Thyroid gland (tissue), 4 donors: Measurements from ENCODE around the gene GFOD2. TPM values are rescaled to one million over a fixed set of nuclear protein-coding genes. Genes with fewer than 3 reads are reported as not detected.

Source experiments
- DNase-seq, 2 donors: peaks; one replicate each; pipeline ENCODE4 v3.0.0-alpha.2; 2019
- H3K27ac ChIP-seq, 3 donors: fragments of 200-600 bp; sonication (generic); 1 replicate in 2 of 3; 2 replicates in 1 of 3; pipeline ENCODE4 v1.5.1; 2016 to 2019; ENCODE audit warnings: mild to moderate bottlenecking in 1 of 3, moderate library complexity in 1 of 3
- H3K27me3 ChIP-seq: fragments of 200-600 bp; sonication (generic); one replicate; pipeline ENCODE4 v1.5.1; 2019
- H3K36me3 ChIP-seq, 2 donors: fragments of 200-600 bp; sonication (generic); one replicate each; pipeline ENCODE4 v1.5.1; 2016 to 2019
- H3K4me1 ChIP-seq, 2 donors: fragments of 200-600 bp; sonication (generic); one replicate each; pipeline ENCODE4 v1.5.1; 2017 to 2019
- H3K4me3 ChIP-seq, 3 donors: fragments of 200-600 bp; sonication (generic); replicated peaks in 1 of 3; 1 replicate in 2 of 3; 2 replicates in 1 of 3; pipeline ENCODE4 v1.5.1; 2016; ENCODE audit warnings: mild to moderate bottlenecking in 1 of 3
- H3K9me3 ChIP-seq: fragments of 200-600 bp; sonication (generic); one replicate; pipeline ENCODE4 v1.5.1; 2017
- CTCF ChIP-seq, 6 experiments: fragments of 200-600 bp in 3 of 6; fragments of 450-650 bp in 3 of 6; sonication (generic) in 3 of 6; IDR thresholded peaks; one replicate each; pipeline ENCODE4 v1.5.1; 2016 to 2019; ENCODE audit warnings: antibody characterized with exemption in 6 of 6, mild to moderate bottlenecking in 2 of 6, inconsistent platforms in 1 of 6, moderate library complexity in 1 of 6
- POLR2A ChIP-seq, 2 donors: fragments of 450-650 bp; IDR thresholded peaks; one replicate each; pipeline ENCODE4 v1.6.1; 2017; ENCODE audit warnings: antibody characterized with exemption in 2 of 2, mild to moderate bottlenecking in 2 of 2, moderate library complexity in 1 of 2
- whole genome bisulfite sequencing, 2 donors: methylation state at CpG; one replicate each; pipeline ENCODE4 v1.1.5; 2017; 5-methylcytosine and 5-hydroxymethylcytosine counted together
- intact Hi-C: fragments of 100-400 bp; cut with DNase I; formaldehyde crosslinking; loops from one replicate; pipeline ENCODE4 v1.15.1; 2023
- total RNA-seq, 4 donors: library from RNA; depleted of rRNA; stranded (reverse); fragments of >200 nt; gene quantifications; one replicate each; pipeline ENCODE4 v1.2.3, GENCODE V29; 2016

Gene GFOD2
- total RNA-seq, 4 donors from 2014 or later, result 10.9 to 27.5 (median 23.7) TPM

DNA sequence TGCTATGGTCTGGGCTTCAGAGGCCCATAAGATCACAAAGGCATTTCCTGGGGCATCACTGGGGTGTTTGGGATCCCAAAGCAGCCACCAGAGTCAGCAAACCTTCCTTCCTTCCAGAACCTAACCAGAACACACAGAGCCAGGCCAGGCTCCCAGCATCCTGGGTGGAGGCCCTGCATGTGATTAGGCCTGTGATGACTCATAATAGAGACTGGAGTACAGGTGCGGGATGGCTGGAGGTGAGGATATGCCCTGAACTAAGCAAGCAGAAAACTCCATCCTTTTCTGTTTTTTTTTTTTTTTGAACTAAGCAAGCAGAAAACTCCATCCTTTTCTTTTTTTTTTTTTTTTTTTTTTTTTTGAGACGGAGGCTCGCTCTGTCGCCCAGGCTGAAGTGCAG, 17.7 kb upstream of the GFOD2 start:
- peaks cover 0 to 4% of the 10 kb centered on the region in 2 donors for H3K36me3 ChIP-seq
- H3K4me3 ChIP-seq, result no peak overlapping the region
- no peak for DNase-seq
- H3K27ac ChIP-seq, result no peak overlapping the region
- peaks cover 6 to 9% of the 10 kb centered on the region in 2 donors for H3K4me1 ChIP-seq
- H3K9me3 ChIP-seq, result no peaks in the 10 kb centered on the region
- TF ChIP-seq CTCF (IDR thresholded peaks at IDR 0.05) (no peak), POLR2A (IDR thresholded peaks at IDR 0.05) (no peak)
- intact Hi-C loops, result no loop called here
- WGBS, 2 donors, result 91 to 93% methylated on average over 4 of the region's 4 CpGs
- no peaks in the 10 kb centered on the region for H3K27me3 ChIP-seq

- no peak overlapping the region for H3K4me3 ChIP-seq
- WGBS, 2 donors, result 45 to 48% methylated on average over 7 to 9 of the region's 9 CpGs
- no peaks in the 10 kb centered on the region for H3K9me3 ChIP-seq
- peak; percentile 47 to 67 for DNase-seq
- H3K4me1 ChIP-seq, result peaks cover 6 to 9% of the 10 kb centered on the region in 2 donors
- H3K27ac ChIP-seq, result no peak overlapping the region
- H3K27me3 ChIP-seq, result no peaks in the 10 kb centered on the region
- intact Hi-C loops, result no loop called here
- H3K36me3 ChIP-seq, result peaks cover 9 to 17% of the 10 kb centered on the region in 2 donors
- no peak for TF ChIP-seq CTCF (IDR thresholded peaks at IDR 0.05)
- no peak for TF ChIP-seq POLR2A (IDR thresholded peaks at IDR 0.05)
Observed at GRCh38 chr16:67734731-67735201, 15.7 kb upstream of the GFOD2 start.

- no peak for DNase-seq
- no peak for TF ChIP-seq POLR2A (IDR thresholded peaks at IDR 0.05)
- no peak for TF ChIP-seq CTCF (IDR thresholded peaks at IDR 0.05)
Observed at GRCh38 chr16:67733734-67734470, 14.8 kb upstream of the GFOD2 start.

DNA sequence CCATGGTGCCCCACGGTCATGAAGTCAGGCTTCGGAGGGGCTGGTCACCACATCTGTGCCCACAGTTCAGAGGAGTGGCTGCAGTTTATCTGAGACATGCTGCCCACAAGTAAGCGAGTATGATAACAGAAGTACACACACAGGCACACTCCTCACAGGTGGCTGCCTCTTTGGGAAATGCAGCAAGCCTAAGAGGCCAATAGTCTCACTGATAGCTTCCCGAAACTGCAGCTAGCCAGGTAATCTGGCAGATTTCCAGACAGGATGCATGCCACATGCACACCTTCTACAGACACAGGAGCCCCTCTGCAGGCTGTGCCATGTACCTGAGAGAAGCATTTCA, 12.6 kb upstream of the GFOD2 start:
- H3K4me3 ChIP-seq, result no peak overlapping the region
- H3K36me3 ChIP-seq, result peaks cover 37 to 39% of the 10 kb centered on the region in 2 donors
- no peak for DNase-seq
- no peaks in the 10 kb centered on the region for H3K9me3 ChIP-seq
- intact Hi-C loops, result no loop called here
- no peaks in the 10 kb centered on the region for H3K27me3 ChIP-seq
- TF ChIP-seq POLR2A (IDR thresholded peaks at IDR 0.05) (no peak), CTCF (IDR thresholded peaks at IDR 0.05) (no peak)
- 85 to 94% methylated on average over 3 to 4 of the region's 4 CpGs for WGBS, 2 donors
- H3K4me1 ChIP-seq, result peaks cover 6 to 9% of the 10 kb centered on the region in 2 donors
- H3K27ac ChIP-seq, result no peak overlapping the region

More at GRCh38 chr16:67733734-67734470, 14.8 kb upstream of the GFOD2 start:
- Histone ChIP-seq H3K27ac (no peak overlapping the region), H3K4me1 (peaks cover 6 to 9% of the 10 kb centered on the region in 2 donors), H3K27me3 (no peaks in the 10 kb centered on the region), H3K9me3 (no peaks in the 10 kb centered on the region), H3K4me3 (no peak overlapping the region), H3K36me3 (peaks cover 17 to 23% of the 10 kb centered on the region in 2 donors)
- intact Hi-C loops, result no loop called here
- WGBS, 2 donors, result 94 to 95% methylated on average over 5 of the region's 5 CpGs

DNA sequence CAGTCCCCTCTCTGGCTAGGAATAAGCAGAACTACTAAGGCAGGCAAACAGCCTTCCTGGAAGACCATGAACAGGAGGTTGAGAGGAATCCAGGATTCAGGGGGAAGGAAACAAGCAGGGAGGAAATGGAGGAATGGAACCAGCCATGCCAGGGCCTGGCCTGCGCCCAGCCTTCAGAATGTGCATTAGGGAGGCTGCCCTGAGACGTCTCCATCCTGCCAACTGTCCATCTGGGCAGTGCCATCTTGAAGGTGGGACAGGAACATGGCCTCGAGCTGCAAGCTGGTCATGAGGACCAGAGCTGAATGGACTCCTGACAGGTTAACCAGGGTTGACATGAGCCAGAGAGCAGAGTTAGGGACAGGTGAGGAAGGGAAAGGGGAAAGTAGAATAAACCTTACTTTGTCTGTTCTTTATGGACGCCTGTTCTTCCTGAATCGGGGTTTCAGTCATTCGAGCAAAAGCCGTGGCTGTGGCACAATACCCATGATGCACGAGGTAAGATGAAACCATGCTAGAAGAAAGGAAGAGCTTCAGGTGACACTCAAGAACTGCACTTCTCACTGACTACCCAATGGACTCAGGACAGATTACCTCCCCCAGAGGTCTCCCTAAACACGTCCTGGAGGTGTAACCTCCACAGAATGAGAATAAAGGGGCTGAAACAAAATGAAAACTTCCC, 12.1 kb upstream of the GFOD2 start:
- WGBS, 2 donors, result 87 to 93% methylated on average over 9 of the region's 9 CpGs
- intact Hi-C loops, result no loop called here
- Histone ChIP-seq H3K27me3 (no peaks in the 10 kb centered on the region), H3K4me1 (peaks cover 6 to 9% of the 10 kb centered on the region in 2 donors), H3K9me3 (no peaks in the 10 kb centered on the region), H3K27ac (no peak overlapping the region), H3K4me3 (no peak overlapping the region), H3K36me3 (peaks cover 37 to 43% of the 10 kb centered on the region in 2 donors)
- TF ChIP-seq POLR2A (IDR thresholded peaks at IDR 0.05), result no peak
- no peak for TF ChIP-seq CTCF (IDR thresholded peaks at IDR 0.05)
- DNase-seq, result no peak
